ENCODE results near the gene ABCC8.

ABCC8 gene

GRCh38 chr11:17343257-17343656, 133.4 kb downstream of the ABCC8 start:
- DNase-seq, result no peak
